BLaER1 treated with 17β-estradiol and CSF1 and Interleukin-3, amounts not matched to agents 10 nM and 100 nM (cell line): ENCODE data around the gene CNIH1.
A peak's percentile ranks its signal among the peaks of the same experiment; 100 is the strongest.
"Not testable (repeated sequence)": the region's sequence is repeated elsewhere in the genome, so short reads cannot be mapped to it uniquely, and the experiment has no call there.

ENCODE experiments used
- H3K27ac ChIP-seq, 11 experiments: shearing (Covaris generic); formaldehyde crosslinking; 2 replicates each; pipeline ENCODE4 v1.8.1; 2022
- H3K27me3 ChIP-seq, 11 experiments: shearing (Covaris generic); formaldehyde crosslinking; 2 replicates each; pipeline ENCODE4 v1.8.1; 2022
- H3K36me3 ChIP-seq, 11 experiments: shearing (Covaris generic); formaldehyde crosslinking; 2 replicates each; pipeline ENCODE4 v1.8.1; 2022
- H3K4me1 ChIP-seq, 10 experiments: shearing (Covaris generic); formaldehyde crosslinking; 2 replicates each; pipeline ENCODE4 v1.8.1; 2022
- H3K4me2 ChIP-seq, 11 experiments: shearing (Covaris generic); formaldehyde crosslinking; 2 replicates each; pipeline ENCODE4 v1.8.1; 2022
- H3K4me3 ChIP-seq, 10 experiments: shearing (Covaris generic); formaldehyde crosslinking; 2 replicates each; pipeline ENCODE4 v1.8.1; 2022
- H3K9ac ChIP-seq, 11 experiments: shearing (Covaris generic); formaldehyde crosslinking; 2 replicates each; pipeline ENCODE4 v1.8.1; 2022
- H3K9me3 ChIP-seq, 11 experiments: shearing (Covaris generic); formaldehyde crosslinking; replicated peaks in 1 of 11; 2 replicates each; pipeline ENCODE4 v1.8.1; 2022
- H4K20me1 ChIP-seq, 11 experiments: shearing (Covaris generic); formaldehyde crosslinking; 2 replicates each; pipeline ENCODE4 v1.8.1; 2022
- Cebpa-rat ChIP-seq, 11 experiments: shearing (Covaris generic); IDR thresholded peaks; 2 replicates each; pipeline ENCODE4 v1.8.1; 2022

CNIH1 gene

DNA sequence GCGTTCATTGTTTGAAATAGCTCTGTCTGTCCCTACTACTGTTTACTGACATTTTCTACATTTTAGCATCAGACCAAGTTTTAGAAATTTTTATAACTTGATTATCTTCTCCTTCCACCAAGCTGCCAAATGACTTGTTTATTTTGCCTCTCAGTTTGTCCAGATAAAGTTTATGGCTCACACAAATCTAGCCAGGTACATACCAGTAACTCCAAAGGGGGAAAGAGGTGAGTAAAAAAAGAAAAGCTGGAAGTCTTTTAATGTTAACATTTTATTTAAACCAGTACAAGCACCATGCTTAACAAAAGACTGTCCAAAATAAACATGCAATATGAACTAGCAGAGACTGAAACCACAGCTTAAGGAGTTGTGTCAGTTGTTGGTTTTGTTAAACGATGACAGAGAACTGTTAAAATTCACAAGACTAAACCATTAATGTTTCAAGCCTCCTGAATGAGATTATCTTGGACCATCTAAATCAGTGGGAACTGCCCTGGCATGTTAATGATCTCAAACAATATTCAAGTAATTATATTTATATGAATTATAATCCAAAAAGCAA lies 33.1 kb upstream of the CNIH1 start:
- Histone ChIP-seq H3K36me3 (peaks cover 47 to 99% (median 73%) of the 10 kb centered on the region in 11 experiments; a peak in 21 of 22 replicates), H3K9ac (no peak overlapping the region), H3K27me3 (no peaks in the 10 kb centered on the region), H4K20me1 (peaks cover 0 to 50% (median under 1%) of the 10 kb centered on the region in 11 experiments; a peak in 5 of 22 replicates), H3K4me2 (no peak overlapping the region), H3K4me1 (peaks cover 0 to 7% (median 0%) of the 10 kb centered on the region in 10 experiments; a peak in 1 of 20 replicates), H3K27ac (no peak overlapping the region), H3K9me3 (0 out of 22 replicates have a peak, but pooled peaks cover 0 to 5% (median 0%) of the 10 kb centered on the region in 11 experiments), H3K4me3 (no peak overlapping the region)
- no peak for TF ChIP-seq Cebpa-rat (IDR thresholded peaks at IDR 0.05)

GRCh38 chr14:54472315-54472714 lies 31.1 kb upstream of the CNIH1 start:
- Histone ChIP-seq H3K27ac (no peak overlapping the region), H3K9me3 (peaks cover 12 to 25% (median 12%) of the 10 kb centered on the region in 11 experiments), H3K4me3 (no peak overlapping the region), H3K27me3 (no peaks in the 10 kb centered on the region), H3K36me3 (peaks cover 32 to 99% (median 54%) of the 10 kb centered on the region in 11 experiments; a peak in 21 of 22 replicates), H3K4me1 (no peaks in the 10 kb centered on the region), H3K9ac (no peak overlapping the region), H4K20me1 (peaks cover 0 to 32% (median 0%) of the 10 kb centered on the region in 11 experiments; a peak in 4 of 22 replicates), H3K4me2 (no peak overlapping the region)
- no peak for TF ChIP-seq Cebpa-rat (IDR thresholded peaks at IDR 0.05)

DNA sequence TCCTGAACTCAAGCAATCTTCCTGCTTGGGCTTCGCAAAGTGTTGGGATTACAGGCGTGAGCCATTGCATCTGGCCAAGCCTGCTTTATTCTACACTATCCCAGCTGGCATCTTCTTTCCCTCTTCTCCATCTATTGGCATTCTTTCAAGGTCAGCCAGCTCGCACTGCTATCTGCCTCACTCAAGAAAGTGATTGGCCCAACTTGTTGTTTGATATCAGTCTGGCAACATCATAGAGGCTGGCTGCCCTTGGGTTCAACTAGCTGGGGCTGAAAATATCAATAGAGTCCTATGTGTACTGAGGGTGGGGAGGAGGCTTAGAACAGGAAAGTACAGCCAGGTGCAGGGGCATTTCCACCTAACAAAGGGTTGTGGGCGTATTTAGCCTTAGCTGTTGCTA lies 30.5 kb upstream of the CNIH1 start:
- H3K4me3 ChIP-seq, result no peak overlapping the region
- no peak overlapping the region for H3K27ac ChIP-seq
- H3K4me2 ChIP-seq, result no peak overlapping the region
- no peaks in the 10 kb centered on the region for H3K4me1 ChIP-seq
- H3K27me3 ChIP-seq, result no peaks in the 10 kb centered on the region
- H3K9me3 ChIP-seq, result peaks cover 17 to 30% (median 19%) of the 10 kb centered on the region in 11 experiments
- peaks cover 0 to 30% (median 0%) of the 10 kb centered on the region in 11 experiments; a peak in 4 of 22 replicates for H4K20me1 ChIP-seq
- H3K36me3 ChIP-seq, result peaks cover 31 to 97% (median 52%) of the 10 kb centered on the region in 11 experiments; a peak in 21 of 22 replicates
- no peak overlapping the region for H3K9ac ChIP-seq
- no peak for TF ChIP-seq Cebpa-rat (IDR thresholded peaks at IDR 0.05)

- H3K27ac ChIP-seq, result no peak overlapping the region
- H3K4me1 ChIP-seq, result peaks cover 0 to 3% (median 0%) of the 10 kb centered on the region in 10 experiments; a peak in 1 of 20 replicates
- H3K4me2 ChIP-seq, result no peak overlapping the region
- H3K27me3 ChIP-seq, result no peaks in the 10 kb centered on the region
- H3K9ac ChIP-seq, result no peak overlapping the region
- peaks cover 17 to 30% (median 19%) of the 10 kb centered on the region in 11 experiments for H3K9me3 ChIP-seq
- peaks cover 0 to 21% (median 0%) of the 10 kb centered on the region in 11 experiments; a peak in 4 of 22 replicates for H4K20me1 ChIP-seq
- H3K36me3 ChIP-seq, result peaks cover 23 to 87% (median 42%) of the 10 kb centered on the region in 11 experiments; a peak in 21 of 22 replicates
- TF ChIP-seq Cebpa-rat (IDR thresholded peaks at IDR 0.05), result no peak
- H3K4me3 ChIP-seq, result no peak overlapping the region
These were observed 29.5 kb upstream of the CNIH1 start for GRCh38 chr14:54470701-54471100.

- no peak overlapping the region for H3K9ac ChIP-seq
- H3K4me3 ChIP-seq, result no peak overlapping the region
- no peaks in the 10 kb centered on the region for H3K27me3 ChIP-seq
- peaks cover 0 to 53% (median 11%) of the 10 kb centered on the region in 11 experiments; a peak in 15 of 22 replicates for H3K36me3 ChIP-seq
- H3K4me2 ChIP-seq, result no peak overlapping the region
- no peak overlapping the region for H3K27ac ChIP-seq
- peaks cover 17 to 30% (median 19%) of the 10 kb centered on the region in 11 experiments for H3K9me3 ChIP-seq
- no peak for TF ChIP-seq Cebpa-rat (IDR thresholded peaks at IDR 0.05)
- no peaks in the 10 kb centered on the region for H4K20me1 ChIP-seq
- H3K4me1 ChIP-seq, result peaks cover 0 to 4% (median 0%) of the 10 kb centered on the region in 10 experiments; a peak in 1 of 20 replicates
These were observed 26.1 kb upstream of the CNIH1 start for GRCh38 chr14:54467280-54467679.

DNA sequence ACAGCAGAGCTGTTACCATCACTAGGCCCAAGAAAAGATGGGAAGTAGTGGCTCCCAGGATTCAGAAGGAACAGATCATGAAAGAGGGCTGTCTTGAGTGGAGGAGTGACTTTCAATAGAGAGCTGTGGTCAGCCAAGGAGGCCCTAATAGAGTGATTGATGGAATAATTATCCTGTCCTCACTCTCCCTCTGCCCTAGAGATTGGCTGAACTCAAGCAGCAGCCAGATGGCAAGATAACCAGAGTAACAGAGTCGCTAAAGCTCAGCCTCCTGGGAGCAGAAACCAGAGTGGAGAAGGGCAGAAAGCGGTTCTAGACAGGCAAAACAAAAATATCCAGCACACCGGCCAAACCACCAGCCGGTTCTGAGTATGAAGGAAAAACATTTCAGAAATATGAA lies 24.5 kb upstream of the CNIH1 start:
- Histone ChIP-seq H3K9ac (no peak overlapping the region), H4K20me1 (no peaks in the 10 kb centered on the region), H3K4me2 (no peak overlapping the region), H3K27me3 (no peaks in the 10 kb centered on the region), H3K4me1 (peaks cover 0 to 4% (median 0%) of the 10 kb centered on the region in 10 experiments; a peak in 1 of 20 replicates), H3K36me3 (peaks cover 0 to 37% (median 0%) of the 10 kb centered on the region in 11 experiments; a peak in 8 of 22 replicates), H3K27ac (no peak overlapping the region), H3K4me3 (no peak overlapping the region), H3K9me3 (peaks cover 19 to 33% (median 25%) of the 10 kb centered on the region in 11 experiments)
- no peak for TF ChIP-seq Cebpa-rat (IDR thresholded peaks at IDR 0.05)

- Histone ChIP-seq H3K27ac (no peak overlapping the region), H3K4me1 (peaks cover 0 to 4% (median 0%) of the 10 kb centered on the region in 10 experiments; a peak in 1 of 20 replicates), H3K9me3 (peaks cover 27 to 40% (median 33%) of the 10 kb centered on the region in 11 experiments), H3K4me3 (no peak overlapping the region), H3K27me3 (no peaks in the 10 kb centered on the region), H3K36me3 (peaks cover 0 to 13% (median 0%) of the 10 kb centered on the region in 11 experiments; a peak in 6 of 22 replicates), H3K4me2 (no peak overlapping the region), H3K9ac (no peak overlapping the region), H4K20me1 (no peaks in the 10 kb centered on the region)
- no peak for TF ChIP-seq Cebpa-rat (IDR thresholded peaks at IDR 0.05)
These were observed 20.9 kb upstream of the CNIH1 start for GRCh38 chr14:54462048-54462447.

- no peak for TF ChIP-seq Cebpa-rat (IDR thresholded peaks at IDR 0.05)
- Histone ChIP-seq H3K27ac (no peak overlapping the region), H3K4me2 (no peak overlapping the region)
These were observed 17.9 kb upstream of the CNIH1 start for GRCh38 chr14:54459106-54459505.

DNA sequence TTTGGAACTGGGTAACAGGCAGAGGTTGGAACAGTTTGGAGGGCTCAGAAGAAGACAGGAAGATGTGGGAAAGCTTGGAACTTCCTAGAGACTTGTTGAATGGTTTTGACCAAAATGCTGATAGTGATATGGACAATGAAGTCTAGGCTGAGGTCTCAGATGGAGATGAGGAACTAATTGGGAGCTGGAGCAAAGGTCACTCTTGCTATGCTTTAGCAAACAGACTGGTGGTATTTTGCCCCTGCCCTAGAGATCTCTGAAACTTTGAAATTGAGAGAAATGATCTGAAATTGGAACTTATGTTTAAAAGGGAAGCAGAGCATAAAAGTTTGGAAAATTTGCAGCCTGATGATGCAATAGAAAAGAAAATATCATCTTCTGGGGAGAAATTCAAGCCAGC lies 17.4 kb upstream of the CNIH1 start:
- not testable (repeated sequence) for H4K20me1 ChIP-seq, H3K27ac ChIP-seq, H3K4me3 ChIP-seq, H3K27me3 ChIP-seq, H3K4me1 ChIP-seq, H3K4me2 ChIP-seq, H3K9ac ChIP-seq
- H3K9me3 ChIP-seq, result peaks cover 24 to 37% (median 30%) of the 10 kb centered on the region in 11 experiments
- H3K36me3 ChIP-seq, result peaks cover 0 to 13% (median 0%) of the 10 kb centered on the region in 11 experiments; a peak in 6 of 22 replicates

More at GRCh38 chr14:54459106-54459505, 17.9 kb upstream of the CNIH1 start:
- H3K4me1 ChIP-seq, result no peaks in the 10 kb centered on the region
- H4K20me1 ChIP-seq, result no peaks in the 10 kb centered on the region
- no peak overlapping the region for H3K9ac ChIP-seq
- H3K4me3 ChIP-seq, result peak overlapping the region in 1 of 10 experiments; percentile 15; a peak in 1 of 20 replicates
- no peaks in the 10 kb centered on the region for H3K27me3 ChIP-seq
- peaks cover 0 to 13% (median 0%) of the 10 kb centered on the region in 11 experiments; a peak in 6 of 22 replicates for H3K36me3 ChIP-seq
- H3K9me3 ChIP-seq, result peaks cover 24 to 37% (median 30%) of the 10 kb centered on the region in 11 experiments
